Measurements from ENCODE around the gene TMEM59L.

TMEM59L gene

GRCh38 chr19:18604820-18605159 lies 7.9 kb upstream of the TMEM59L start:
- no peak for TF ChIP-seq LEF1 (IDR thresholded peaks at IDR 0.05; ENCODE audit: borderline replicate concordance)
- ChIA-PET POLR2A (no interaction called here), CTCF (no interaction called here)
- no peak for DNase-seq (ENCODE audit: extremely low spot score)

GRCh38 chr19:18605196-18605545 lies 7.5 kb upstream of the TMEM59L start:
- ChIA-PET POLR2A (no interaction called here), CTCF (no interaction called here)
- no peak for DNase-seq (ENCODE audit: extremely low spot score)
- no peak for TF ChIP-seq BHLHE40 (IDR thresholded peaks at IDR 0.05; ENCODE audit: borderline replicate concordance)
- TF ChIP-seq ARNT (IDR thresholded peaks at IDR 0.05) = no peak
- TF ChIP-seq PKNOX1 (IDR thresholded peaks at IDR 0.05) = no peak
- no peak for TF ChIP-seq FOXK2 (IDR thresholded peaks at IDR 0.05)
- TF ChIP-seq SP1 (IDR thresholded peaks at IDR 0.05) = no peak
- TF ChIP-seq LEF1 (IDR thresholded peaks at IDR 0.05; ENCODE audit: borderline replicate concordance) = no peak
- TF ChIP-seq TARDBP (IDR thresholded peaks at IDR 0.05) = no peak
- TF ChIP-seq SUZ12 (IDR thresholded peaks at IDR 0.05) = no peak
- no peak for TF ChIP-seq FOXA1 (IDR thresholded peaks at IDR 0.05)
- TF ChIP-seq ZNF384 (IDR thresholded peaks at IDR 0.05) = no peak
- no peak for TF ChIP-seq ELF4 (IDR thresholded peaks at IDR 0.05)
- TF ChIP-seq NFRKB (IDR thresholded peaks at IDR 0.05) = no peak
- no peak for TF ChIP-seq FOXM1 (IDR thresholded peaks at IDR 0.05; ENCODE audit: borderline replicate concordance)
- TF ChIP-seq L3MBTL2 (conservative IDR thresholded peaks at IDR 0.05) = no peak
- TF ChIP-seq HDGF (IDR thresholded peaks at IDR 0.05; ENCODE audit: borderline replicate concordance) = no peak
- no peak for TF ChIP-seq CTBP1 (IDR thresholded peaks at IDR 0.05; ENCODE audit: borderline replicate concordance)

- no peak for DNase-seq (ENCODE audit: extremely low spot score)
- TF ChIP-seq TARDBP (IDR thresholded peaks at IDR 0.05) (no peak), LEF1 (IDR thresholded peaks at IDR 0.05; ENCODE audit: borderline replicate concordance) (no peak), PKNOX1 (IDR thresholded peaks at IDR 0.05) (no peak), SUZ12 (IDR thresholded peaks at IDR 0.05) (no peak)
- ChIA-PET POLR2A (no interaction called here), CTCF (no interaction called here)
Observed at GRCh38 chr19:18605546-18606280, 7.0 kb upstream of the TMEM59L start.

GRCh38 chr19:18606281-18607225 lies 6.1 kb upstream of the TMEM59L start, which contains the start of gene CRLF1:
Gene CRLF1 (minus strand): TSS chr19:18606799. CDS start chr19:18606656, 143 bp downstream.
- POLR2A ChIA-PET = interaction anchor here (1.3 kb wide), 1 partner anchor 13 kb away, joined by 3 read pairs; no protein-coding TSS in a partner anchor
- TF ChIP-seq FOXA1 (IDR thresholded peaks at IDR 0.05) (no peak), HDGF (IDR thresholded peaks at IDR 0.05; ENCODE audit: borderline replicate concordance) (no peak), CTBP1 (IDR thresholded peaks at IDR 0.05; ENCODE audit: borderline replicate concordance) (no peak), NFRKB (IDR thresholded peaks at IDR 0.05) (no peak), BHLHE40 (IDR thresholded peaks at IDR 0.05; ENCODE audit: borderline replicate concordance) (no peak), FOXM1 (IDR thresholded peaks at IDR 0.05; ENCODE audit: borderline replicate concordance) (no peak), TARDBP (IDR thresholded peaks at IDR 0.05) (no peak), SUZ12 (IDR thresholded peaks at IDR 0.05) (no peak), ZNF384 (IDR thresholded peaks at IDR 0.05) (no peak), ARNT (IDR thresholded peaks at IDR 0.05) (no peak), ELF4 (IDR thresholded peaks at IDR 0.05) (no peak), L3MBTL2 (conservative IDR thresholded peaks at IDR 0.05) (no peak), FOXK2 (IDR thresholded peaks at IDR 0.05) (no peak), PKNOX1 (IDR thresholded peaks at IDR 0.05) (no peak), LEF1 (IDR thresholded peaks at IDR 0.05; ENCODE audit: borderline replicate concordance) (no peak), SP1 (IDR thresholded peaks at IDR 0.05) (no peak)
- CTCF ChIA-PET = no interaction called here
- peak; percentile 27 for DNase-seq (ENCODE audit: extremely low spot score)

- no peak for TF ChIP-seq PKNOX1 (IDR thresholded peaks at IDR 0.05)
- no peak for TF ChIP-seq LEF1 (IDR thresholded peaks at IDR 0.05; ENCODE audit: borderline replicate concordance)
- TF ChIP-seq ZNF384 (IDR thresholded peaks at IDR 0.05) = no peak
- no peak for TF ChIP-seq ELF4 (IDR thresholded peaks at IDR 0.05)
- no peak for TF ChIP-seq HDGF (IDR thresholded peaks at IDR 0.05; ENCODE audit: borderline replicate concordance)
- TF ChIP-seq L3MBTL2 (conservative IDR thresholded peaks at IDR 0.05) = no peak
- TF ChIP-seq SP1 (IDR thresholded peaks at IDR 0.05) = no peak
- no peak for TF ChIP-seq NFRKB (IDR thresholded peaks at IDR 0.05)
- DNase-seq (ENCODE audit: extremely low spot score) = peak; percentile 37
- POLR2A ChIA-PET = interaction anchor here (1.3 kb wide), 1 partner anchor 14 kb away, joined by 3 read pairs; no protein-coding TSS in a partner anchor
- CTCF ChIA-PET = interaction anchor here (0.6 kb wide), 1 partner anchor 239 kb away, joined by 3 read pairs; no protein-coding TSS in a partner anchor
Observed at GRCh38 chr19:18607226-18608101, 5.2 kb upstream of the TMEM59L start.
